Mononuclear cell (primary cell): Measurements from ENCODE around the gene EYA3. TPM values are rescaled to one million over a fixed set of nuclear protein-coding genes. Genes with fewer than 3 reads are reported as not detected.

Experiments used
- H3K27me3 ChIP-seq: 2 replicates; pipeline ENCODE4 v1.6.0; 2011; ENCODE audit warnings: low read length, control low read depth; ENCODE audit not compliant: insufficient read depth
- H3K4me1 ChIP-seq: 2 replicates; pipeline ENCODE4 v1.5.1; 2011; ENCODE audit warnings: mild to moderate bottlenecking, low read length, control low read depth; ENCODE audit not compliant: insufficient read depth
- H3K4me3 ChIP-seq: 2 replicates; pipeline ENCODE4 v1.5.1; 2011; ENCODE audit warnings: mild to moderate bottlenecking, low read length, moderate library complexity
- H3K9me3 ChIP-seq: 2 replicates; pipeline ENCODE4 v1.5.1; 2011; ENCODE audit warnings: low read depth, mild to moderate bottlenecking, control low read depth, low read length
- total RNA-seq: library from RNA; depleted of rRNA; stranded (reverse); fragments of >200 nt; gene quantifications from one replicate; pipeline ENCODE4 v1.2.3, GENCODE V29; 2012

EYA3 gene
- total RNA-seq, 1 donor: 8.7 TPM

- Histone ChIP-seq H3K9me3 (no peaks in the 10 kb centered on the region), H3K4me3 (no peak overlapping the region), H3K4me1 (peaks cover 39% of the 10 kb centered on the region), H3K27me3 (no peaks in the 10 kb centered on the region)
Observed at GRCh38 chr1:27961646-27962221, 126.7 kb downstream of the EYA3 start.

- Histone ChIP-seq H3K4me3 (peak overlapping the region; percentile 67), H3K9me3 (no peaks in the 10 kb centered on the region), H3K27me3 (no peaks in the 10 kb centered on the region), H3K4me1 (peaks cover 39% of the 10 kb centered on the region)
Observed at GRCh38 chr1:27960762-27961645, 127.4 kb downstream of the EYA3 start.

- peak within 1 kb of the TSS; percentile 67 for H3K4me3 ChIP-seq
- H3K9me3 ChIP-seq: no peaks in the 10 kb centered on the region
- no peaks in the 10 kb centered on the region for H3K27me3 ChIP-seq
- H3K4me1 ChIP-seq: peaks cover 39% of the 10 kb centered on the region
Observed at GRCh38 chr1:27959792-27960603, 128.4 kb downstream of the EYA3 start, which contains the start of gene XKR8. Gene XKR8, plus strand, starts transcription at chr1:27959973. Its CDS starts 97 bp downstream, at chr1:27960070.

- Histone ChIP-seq H3K4me1 (peaks cover 39% of the 10 kb centered on the region), H3K4me3 (no peak overlapping the region), H3K9me3 (no peaks in the 10 kb centered on the region), H3K27me3 (no peaks in the 10 kb centered on the region)
Observed at GRCh38 chr1:27958513-27958912, 129.9 kb downstream of the EYA3 start.

GRCh38 chr1:27957655-27958054 lies 130.8 kb downstream of the EYA3 start:
- Histone ChIP-seq H3K4me1 (peaks cover 39% of the 10 kb centered on the region), H3K4me3 (no peak overlapping the region), H3K9me3 (no peaks in the 10 kb centered on the region), H3K27me3 (no peaks in the 10 kb centered on the region)

DNA sequence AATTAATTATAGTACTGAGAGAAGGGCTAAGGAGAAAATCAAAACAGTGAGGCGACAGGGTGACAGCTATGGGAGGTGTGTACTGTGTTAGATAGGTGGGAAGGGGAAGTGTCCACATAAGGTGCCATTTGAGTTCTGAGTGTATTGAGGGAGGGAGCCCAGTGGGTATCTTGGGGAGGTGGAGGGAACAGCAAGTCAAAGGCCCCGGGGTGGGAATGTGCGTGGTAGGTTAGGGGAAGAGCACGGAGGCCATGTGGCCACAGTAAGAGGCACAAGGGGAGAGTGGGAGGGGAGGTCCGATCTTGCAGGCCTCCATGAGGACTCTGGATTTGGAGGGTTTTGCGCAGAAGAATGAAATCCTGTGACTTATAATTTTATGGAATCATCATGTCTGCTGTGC lies 131.6 kb downstream of the EYA3 start:
- Histone ChIP-seq H3K4me1 (peaks cover 33% of the 10 kb centered on the region), H3K4me3 (no peak overlapping the region), H3K27me3 (no peaks in the 10 kb centered on the region), H3K9me3 (no peaks in the 10 kb centered on the region)

DNA sequence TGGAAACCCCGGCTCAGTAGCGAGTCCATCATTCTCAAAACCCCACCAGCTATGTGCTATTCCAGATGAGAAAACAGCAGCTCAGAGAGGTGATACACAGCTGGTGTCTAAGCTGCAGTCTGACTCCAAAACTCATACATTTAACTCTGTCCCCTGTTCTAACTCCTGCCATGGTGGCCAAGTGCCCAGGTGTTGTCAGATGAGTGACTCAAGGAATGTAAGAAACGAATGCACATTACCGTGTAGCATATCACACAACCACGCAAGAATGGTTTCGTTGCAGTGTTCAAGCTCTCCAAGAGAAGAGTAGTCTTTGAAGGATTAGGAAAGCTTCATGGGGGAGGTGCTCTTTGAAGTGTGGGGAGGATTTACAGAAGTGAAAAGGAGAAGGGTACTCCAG lies 133.3 kb downstream of the EYA3 start:
- peaks cover 16% of the 10 kb centered on the region for H3K4me1 ChIP-seq
- no peaks in the 10 kb centered on the region for H3K9me3 ChIP-seq
- H3K27me3 ChIP-seq: no peaks in the 10 kb centered on the region
- no peak overlapping the region for H3K4me3 ChIP-seq

GRCh38 chr1:27954186-27954585 lies 134.2 kb downstream of the EYA3 start:
- H3K4me1 ChIP-seq: peaks cover 11% of the 10 kb centered on the region
- H3K4me3 ChIP-seq: no peak overlapping the region
- H3K27me3 ChIP-seq: no peaks in the 10 kb centered on the region
- H3K9me3 ChIP-seq: no peaks in the 10 kb centered on the region

DNA sequence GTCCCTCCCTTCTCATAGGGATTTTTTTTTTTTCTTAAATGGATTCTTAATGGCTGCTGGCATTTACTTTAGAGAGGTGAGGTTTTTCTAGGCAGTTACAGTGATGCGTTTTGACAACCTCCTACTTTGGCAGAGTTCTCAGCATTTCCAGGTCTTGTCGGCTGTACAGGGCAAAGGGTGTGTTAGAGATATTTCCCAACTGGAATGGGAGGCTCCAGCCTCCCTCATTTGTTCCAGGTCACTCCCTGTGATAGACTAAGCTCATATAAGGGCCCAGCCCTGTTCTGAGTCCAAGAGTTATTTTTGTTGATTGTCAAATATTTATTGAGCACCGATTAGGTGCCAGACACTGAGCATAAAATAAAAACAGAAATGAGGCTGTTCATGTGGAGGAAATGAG lies 136.3 kb downstream of the EYA3 start:
- no peaks in the 10 kb centered on the region for H3K4me1 ChIP-seq
- H3K4me3 ChIP-seq: no peak overlapping the region
- no peaks in the 10 kb centered on the region for H3K27me3 ChIP-seq
- no peaks in the 10 kb centered on the region for H3K9me3 ChIP-seq

DNA sequence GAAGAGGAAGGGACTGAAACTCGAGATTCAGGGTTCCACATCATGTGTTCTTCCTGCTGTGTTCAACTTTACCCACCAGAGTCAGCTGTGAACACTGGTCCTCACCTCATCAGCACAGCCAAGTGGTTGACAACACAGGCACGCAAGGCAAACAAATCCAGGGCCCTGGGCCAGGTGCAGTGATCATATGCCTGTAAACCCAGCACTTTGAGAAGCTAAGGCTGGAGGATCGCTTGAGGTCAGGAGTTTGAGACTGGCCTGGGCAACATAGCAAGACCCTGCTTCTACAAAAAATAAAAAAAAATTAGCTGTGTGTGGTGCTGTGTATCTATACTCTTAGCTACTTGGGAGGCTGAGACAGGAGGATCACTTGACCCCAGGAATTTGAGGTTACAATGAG lies 137.0 kb downstream of the EYA3 start:
- H3K4me1 ChIP-seq: no peaks in the 10 kb centered on the region
- H3K4me3 ChIP-seq: no peak overlapping the region
- H3K9me3 ChIP-seq: no peaks in the 10 kb centered on the region
- no peaks in the 10 kb centered on the region for H3K27me3 ChIP-seq

DNA sequence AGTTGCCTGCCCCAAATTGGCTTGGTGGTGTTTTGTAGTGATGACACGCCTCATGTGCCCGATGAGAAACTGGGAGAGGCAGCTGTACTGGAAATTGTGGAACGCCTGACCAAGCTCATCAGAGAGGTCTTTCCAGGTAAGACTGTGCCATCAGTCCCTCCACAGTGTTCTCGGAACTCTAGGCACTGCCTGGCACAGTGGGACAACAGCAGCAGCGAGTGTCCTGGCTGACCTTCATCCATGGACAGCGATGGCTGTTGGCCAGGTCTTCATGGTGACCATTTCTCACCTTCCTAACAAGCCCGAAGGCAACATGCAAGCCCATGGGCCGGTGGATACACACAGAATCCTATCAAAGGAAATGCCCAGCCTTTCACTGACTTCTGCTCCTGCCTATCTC lies 139.4 kb downstream of the EYA3 start:
- Histone ChIP-seq H3K4me1 (peaks cover 14% of the 10 kb centered on the region), H3K9me3 (no peaks in the 10 kb centered on the region), H3K27me3 (no peaks in the 10 kb centered on the region), H3K4me3 (no peak overlapping the region)

DNA sequence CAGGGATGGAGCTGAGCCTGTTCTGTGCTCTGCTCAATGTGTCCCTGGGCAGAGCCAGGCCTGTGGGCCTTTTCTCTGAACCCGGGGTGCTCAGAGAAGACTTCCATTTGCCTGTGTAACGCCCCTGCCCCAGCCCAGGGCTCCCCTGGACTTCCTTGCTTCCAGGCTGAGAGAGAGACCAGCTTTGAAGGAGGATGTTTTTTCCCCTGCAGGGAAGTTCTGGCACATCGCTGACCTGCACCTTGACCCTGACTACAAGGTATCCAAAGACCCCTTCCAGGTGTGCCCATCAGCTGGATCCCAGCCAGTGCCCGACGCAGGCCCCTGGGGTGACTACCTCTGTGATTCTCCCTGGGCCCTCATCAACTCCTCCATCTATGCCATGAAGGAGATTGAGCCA lies 143.4 kb downstream of the EYA3 start:
- no peaks in the 10 kb centered on the region for H3K27me3 ChIP-seq
- no peak overlapping the region for H3K4me3 ChIP-seq
- H3K4me1 ChIP-seq: peaks cover 52% of the 10 kb centered on the region
- H3K9me3 ChIP-seq: no peaks in the 10 kb centered on the region

- Histone ChIP-seq H3K4me3 (no peak overlapping the region), H3K27me3 (no peaks in the 10 kb centered on the region), H3K4me1 (peaks cover 55% of the 10 kb centered on the region), H3K9me3 (no peaks in the 10 kb centered on the region)
Observed at GRCh38 chr1:27941671-27942540, 146.5 kb downstream of the EYA3 start.

- Histone ChIP-seq H3K4me3 (no peak overlapping the region), H3K9me3 (no peaks in the 10 kb centered on the region), H3K27me3 (no peaks in the 10 kb centered on the region), H3K4me1 (peaks cover 55% of the 10 kb centered on the region)
Observed at GRCh38 chr1:27940870-27941560, 147.4 kb downstream of the EYA3 start.
